H1 (cell line): ENCODE measurements around the gene PTCH1. TPM values are rescaled to one million over a fixed set of nuclear protein-coding genes. Genes with fewer than 3 reads are reported as not detected.

Experiments used
- CTCF ChIA-PET: fragments of 300-600 bp; sonication (Branson Sonifier 250); formaldehyde crosslinking; loops from one replicate; lab custom pipeline; 2021; ENCODE audit not compliant: partially characterized antibody; lab: Charles Lee
- POLR2A ChIA-PET: fragments of 300-600 bp; sonication (Branson Sonifier 250); formaldehyde crosslinking; loops from one replicate; lab custom pipeline; 2021; ENCODE audit warnings: inconsistent platforms; ENCODE audit not compliant: partially characterized antibody; lab: Charles Lee
- DNase-seq, 2 experiments: peaks; one replicate each; pipeline versions ENCODE4 v3.0.0 to v3.0.0-alpha.2; 2010 to 2022; ENCODE audit warnings: low spot score in 2 of 2, low read depth in 1 of 2, mixed read lengths in 1 of 2
- FAIRE-seq: peaks from 2 replicates; lab custom pipeline; 2011; peaks lifted over from hg19 to GRCh38; lab: Jason Lieb, UNC
- H2AFZ ChIP-seq: 2 replicates; pipeline ENCODE4 v1.8.1; 2012; ENCODE audit warnings: low read length, inconsistent platforms
- H2AK5ac ChIP-seq: 2 replicates; pipeline ENCODE4 v1.6.1; 2013; ENCODE audit warnings: low read depth, low read length
- H2BK120ac ChIP-seq: replicated peaks from 2 replicates; pipeline ENCODE3; 2013; ENCODE audit warnings: low read depth, low read length, inconsistent platforms
- H2BK12ac ChIP-seq: 2 replicates; pipeline ENCODE4 v1.6.1; 2013; ENCODE audit warnings: low read depth, low read length
- H2BK15ac ChIP-seq: 2 replicates; pipeline ENCODE4 v1.6.1; 2013; ENCODE audit warnings: low read length
- H2BK20ac ChIP-seq: 2 replicates; pipeline ENCODE4 v1.6.1; 2013; ENCODE audit warnings: low read length
- H2BK5ac ChIP-seq: 2 replicates; pipeline ENCODE4 v1.6.1; 2013; ENCODE audit warnings: low read depth, low read length
- H3K14ac ChIP-seq: 2 replicates; pipeline ENCODE4 v1.6.1; 2013; ENCODE audit warnings: inconsistent platforms; ENCODE audit not compliant: insufficient read length
- H3K18ac ChIP-seq: 2 replicates; pipeline ENCODE4 v1.6.1; 2013; ENCODE audit warnings: low read length; ENCODE audit errors: extremely low read depth
- H3K23ac ChIP-seq: 2 replicates; pipeline ENCODE4 v1.6.1; 2013; ENCODE audit warnings: inconsistent platforms; ENCODE audit not compliant: insufficient read length
- H3K23me2 ChIP-seq: 2 replicates; pipeline ENCODE4 v1.6.1; 2013; ENCODE audit warnings: low read depth, low read length
- H3K27ac ChIP-seq: 2 replicates; pipeline ENCODE4 v1.6.1; 2011; ENCODE audit warnings: low read depth, low read length, inconsistent platforms
- H3K27me3 ChIP-seq, 4 experiments: replicated peaks in 1 of 4; 1 replicate in 1 of 4; 2 replicates in 3 of 4; pipeline versions ENCODE4 v1.6.1 to v1.8.1; 2011 to 2013; ENCODE audit warnings: low read length in 3 of 4, mild to moderate bottlenecking in 3 of 4, inconsistent platforms in 2 of 4, mixed read lengths in 2 of 4, moderate library complexity in 1 of 4; ENCODE audit not compliant: control insufficient read depth in 3 of 4, insufficient read depth in 3 of 4; ENCODE audit errors: extremely low read depth in 1 of 4
- H3K36me3 ChIP-seq, 4 experiments: 2 replicates each; pipeline versions ENCODE4 v1.6.1 to v1.8.1; 2011 to 2013; ENCODE audit warnings: mild to moderate bottlenecking in 4 of 4, low read length in 3 of 4, moderate library complexity in 2 of 4, control low read depth in 1 of 4, inconsistent platforms in 1 of 4; ENCODE audit not compliant: insufficient read depth in 4 of 4, control insufficient read depth in 2 of 4
- H3K4ac ChIP-seq: replicated peaks from 2 replicates; pipeline ENCODE3; 2013; ENCODE audit warnings: low read length, low read depth, mixed read lengths, inconsistent platforms; ENCODE audit not compliant: insufficient read length
- H3K4me1 ChIP-seq, 4 experiments: replicated peaks in 1 of 4; 1 replicate in 1 of 4; 2 replicates in 3 of 4; pipeline versions ENCODE4 v1.6.1 to v1.8.1; 2011 to 2013; ENCODE audit warnings: low read length in 3 of 4, inconsistent platforms in 2 of 4, mixed read lengths in 1 of 4; ENCODE audit not compliant: insufficient read depth in 4 of 4, control insufficient read depth in 3 of 4
- H3K4me2 ChIP-seq, 2 experiments: 2 replicates each; pipeline versions ENCODE4 v1.6.1 to v1.8.1; 2011 to 2013; ENCODE audit warnings: low read depth in 2 of 2, low read length in 2 of 2, control low read depth in 1 of 2, inconsistent platforms in 1 of 2, mild to moderate bottlenecking in 1 of 2; ENCODE audit not compliant: insufficient read depth in 1 of 2
- H3K4me3 ChIP-seq, 4 experiments: fragments of 200-600, 300-600 bp in 1 of 4; sonication (generic), shearing (Covaris generic), sonication (Bioruptor Twin) in 1 of 4; 2 replicates each; pipeline versions ENCODE4 v1.5.1 to v1.8.1; 2011 to 2016; ENCODE audit warnings: low read length in 4 of 4, low read depth in 3 of 4, control low read depth in 2 of 4, inconsistent platforms in 2 of 4, mild to moderate bottlenecking in 2 of 4, mixed read lengths in 1 of 4, moderate library complexity in 1 of 4; ENCODE audit not compliant: insufficient read depth in 2 of 4; ENCODE audit errors: extremely low read depth in 1 of 4
- H3K56ac ChIP-seq: replicated peaks from 2 replicates; pipeline ENCODE3; 2013; ENCODE audit warnings: low read depth, mild to moderate bottlenecking, mixed read lengths, low read length, inconsistent platforms; ENCODE audit not compliant: insufficient read length
- H3K79me1 ChIP-seq: 2 replicates; pipeline ENCODE4 v1.6.1; 2013; ENCODE audit warnings: low read depth, low read length, control low read depth
- H3K79me2 ChIP-seq, 2 experiments: 2 replicates each; pipeline versions ENCODE4 v1.6.1 to v1.8.1; 2012 to 2013; ENCODE audit warnings: low read length in 2 of 2, mild to moderate bottlenecking in 2 of 2, inconsistent platforms in 1 of 2; ENCODE audit not compliant: insufficient read depth in 2 of 2, control insufficient read depth in 1 of 2
- H3K9ac ChIP-seq, 4 experiments: replicated peaks in 1 of 4; 1 replicate in 1 of 4; 2 replicates in 3 of 4; pipeline versions ENCODE4 v1.6.1 to v1.8.1; 2011 to 2013; ENCODE audit warnings: low read depth in 3 of 4, low read length in 3 of 4, control low read depth in 2 of 4, mild to moderate bottlenecking in 2 of 4, moderate library complexity in 2 of 4, inconsistent platforms in 1 of 4; ENCODE audit errors: extremely low read depth in 1 of 4
- H3K9me3 ChIP-seq, 2 experiments: 2 replicates each; pipeline versions ENCODE4 v1.6.1 to v1.8.1; 2012 to 2013; ENCODE audit warnings: mild to moderate bottlenecking in 2 of 2, moderate library complexity in 2 of 2, control low read depth in 1 of 2, inconsistent platforms in 1 of 2, low read depth in 1 of 2, low read length in 1 of 2, mixed read lengths in 1 of 2; ENCODE audit not compliant: insufficient read depth in 2 of 2
- H4K20me1 ChIP-seq, 2 experiments: replicated peaks in 1 of 2; 2 replicates each; pipeline versions ENCODE3 to v1.8.1; 2011 to 2013; ENCODE audit warnings: inconsistent platforms in 2 of 2, low read length in 2 of 2, mild to moderate bottlenecking in 1 of 2; ENCODE audit not compliant: insufficient read depth in 2 of 2, control insufficient read depth in 1 of 2
- H4K5ac ChIP-seq: 2 replicates; pipeline ENCODE4 v1.6.1; 2013; ENCODE audit warnings: low read length, low read depth, mixed read lengths, inconsistent platforms; ENCODE audit not compliant: insufficient read length
- H4K8ac ChIP-seq: 2 replicates; pipeline ENCODE4 v1.8.0; 2013; ENCODE audit warnings: mild to moderate bottlenecking, moderate library complexity, low read length, inconsistent platforms; ENCODE audit not compliant: insufficient read depth; ENCODE audit errors: extremely low read depth
- H4K91ac ChIP-seq: replicated peaks from 2 replicates; pipeline ENCODE3; 2013; ENCODE audit warnings: low read length, mixed read lengths, inconsistent platforms; ENCODE audit not compliant: insufficient read length
- ASH2L ChIP-seq: fragments of 200-600, 300-600 bp; sonication (generic); IDR thresholded peaks from one replicate; pipeline ENCODE4 v1.7.1; 2017; ENCODE audit warnings: low read length
- JUN ChIP-seq: IDR thresholded peaks from 2 replicates; pipeline ENCODE4 v1.6.1; 2011; ENCODE audit warnings: low read depth, mild to moderate bottlenecking, improper control_type of control experiment, low read length
- NANOG ChIP-seq: IDR thresholded peaks from 2 replicates; pipeline ENCODE4 v1.6.1; 2011; ENCODE audit warnings: low read length, low read depth, mild to moderate bottlenecking, inconsistent platforms; ENCODE audit not compliant: insufficient read depth, poor library complexity, severe bottlenecking
- PHF8 ChIP-seq: fragments of 200-600 bp; sonication (generic); conservative IDR thresholded peaks from 2 replicates; pipeline ENCODE4 v1.7.1; 2012; ENCODE audit warnings: low read depth, mild to moderate bottlenecking, inconsistent platforms, low read length, moderate library complexity
- POLR2A ChIP-seq, 2 experiments: IDR thresholded peaks; 1 replicate in 1 of 2; 2 replicates in 1 of 2; pipeline ENCODE4 v1.6.1; 2011; ENCODE audit warnings: low read depth in 2 of 2, low read length in 2 of 2, mild to moderate bottlenecking in 2 of 2; ENCODE audit errors: control extremely low read depth in 1 of 2
- RAD21 ChIP-seq, 2 experiments: IDR thresholded peaks in 1 of 2; conservative IDR thresholded peaks in 1 of 2; 2 replicates each; pipeline ENCODE4 v1.6.1; 2011; ENCODE audit warnings: low read depth in 2 of 2, low read length in 2 of 2, improper control_type of control experiment in 1 of 2, inconsistent platforms in 1 of 2, mild to moderate bottlenecking in 1 of 2, moderate library complexity in 1 of 2
- SIRT6 ChIP-seq: IDR thresholded peaks from one replicate; pipeline ENCODE4 v1.7.1; 2012; ENCODE audit warnings: low read length, inconsistent platforms
- SIX5 ChIP-seq: IDR thresholded peaks from 2 replicates; pipeline ENCODE4 v1.6.1; 2011; ENCODE audit warnings: mild to moderate bottlenecking, low read depth, low read length
- SP4 ChIP-seq: IDR thresholded peaks from 2 replicates; pipeline ENCODE4 v1.6.1; 2012; ENCODE audit warnings: low read length, inconsistent platforms
- TAF7 ChIP-seq: optimal IDR thresholded peaks from 2 replicates; pipeline ENCODE3; 2011; ENCODE audit warnings: low read depth, mild to moderate bottlenecking, inconsistent platforms, low read length, moderate library complexity, borderline replicate concordance
- whole genome bisulfite sequencing, 2 experiments: shearing (Covaris generic) in 1 of 2; methylation state at CpG; one replicate each; pipeline versions ENCODE4 v1.1.6 to v1.1.7; 2013 to 2015; ENCODE audit warnings: low lambda C conversion rate in 2 of 2, mixed read lengths in 2 of 2, inconsistent platforms in 1 of 2, low coverage in 1 of 2, missing lambda C conversion rate in 1 of 2; ENCODE audit not compliant: insufficient replicate concordance in 2 of 2, insufficient coverage in 1 of 2, insufficient read length in 1 of 2; ENCODE audit errors: extremely low coverage in 1 of 2, missing lambda C conversion rate in 1 of 2; 5-methylcytosine and 5-hydroxymethylcytosine counted together
- polyA plus RNA-seq, 7 experiments: library from polyadenylated mRNA; depleted of rRNA in 3 of 7; stranded (reverse) in 5 of 7; unstranded in 2 of 7; fragments of >200 nt in 5 of 7; fragments of 200-250 nt in 2 of 7; gene quantifications; 1 replicate in 5 of 7; 2 replicates in 1 of 7; 4 replicates in 1 of 7; pipeline versions ENCODE4 v1.2.1 to v1.2.3, GENCODE V29; 2011 to 2013; ENCODE audit warnings: missing spikeins in 2 of 7, mixed read lengths in 2 of 7
- total RNA-seq: library from RNA; stranded (reverse); fragmentation: NEBNext Ultra II Directional; extraction: Animal tissue kit (Norgen Biotek cat#: 25700); gene quantifications from 2 replicates; pipeline ENCODE4 v1.2.1, GENCODE V29; 2021
- TF ChIP-seq, protein P1 (sequence below): IDR thresholded peaks from 2 replicates; pipeline ENCODE4 v1.6.1; 2012; ENCODE audit warnings: inconsistent platforms

The PTCH1 gene
- total and polyA plus RNA-seq, 2 of the 8 experiments (the other 6 are each of a cell fraction or from before 2014, with no cell fraction given): 6.4 to 34.1 TPM

GRCh38 chr9:95460518-95461164, 56.1 kb downstream of the PTCH1 start:
- H2BK20ac ChIP-seq: no peak overlapping the region
- H2BK15ac ChIP-seq: no peak overlapping the region
- CTCF ChIA-PET: interaction anchor here (1.2 kb wide), 2 partner anchors 8 to 275 kb away, joined by 3 to 6 read pairs; no protein-coding TSS in a partner anchor
- H2AFZ ChIP-seq: no peak overlapping the region
- FAIRE-seq: no peak
- no peaks in the 10 kb centered on the region for H3K23me2 ChIP-seq
- TF ChIP-seq, protein P1, sequence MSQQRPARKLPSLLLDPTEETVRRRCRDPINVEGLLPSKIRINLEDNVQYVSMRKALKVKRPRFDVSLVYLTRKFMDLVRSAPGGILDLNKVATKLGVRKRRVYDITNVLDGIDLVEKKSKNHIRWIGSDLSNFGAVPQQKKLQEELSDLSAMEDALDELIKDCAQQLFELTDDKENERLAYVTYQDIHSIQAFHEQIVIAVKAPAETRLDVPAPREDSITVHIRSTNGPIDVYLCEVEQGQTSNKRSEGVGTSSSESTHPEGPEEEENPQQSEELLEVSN: no peak
- TF ChIP-seq NANOG (no peak), POLR2A (IDR thresholded peaks at IDR 0.05; ENCODE audit: control extremely low read depth in 1 of 2, low read depth in 2 of 2, low read length in 2 of 2) (no peak), SP4 (no peak), JUN (no peak), TAF7 (no peak), PHF8 (no peak), ASH2L (no peak), SIRT6 (no peak), SIX5 (no peak), RAD21 (IDR thresholded peaks at IDR 0.05 in 1 of 2, conservative IDR thresholded peaks at IDR 0.05 in 1 of 2; ENCODE audit: low read depth in 2 of 2, low read length in 2 of 2) (no peak)
- TF ChIP-seq, all 59 proteins: peak for 0
- H3K4me2 ChIP-seq: no peak overlapping the region
- H4K5ac ChIP-seq: no peak overlapping the region
- peaks cover 4 to 16% (median 8%) of the 10 kb centered on the region in 4 experiments for H3K4me1 ChIP-seq
- 90% methylated on average over 12 of the region's 13 CpGs; no CpG with 5 or more reads in 1 of the 2 experiments for WGBS, 2 experiments
- H3K36me3 ChIP-seq: peaks cover 8 to 80% (median 28%) of the 10 kb centered on the region in 4 experiments; a peak in 6 of 8 replicates
- no peak overlapping the region for H3K27ac ChIP-seq
- H3K23ac ChIP-seq: no peak overlapping the region
- no peaks in the 10 kb centered on the region; the same call in 1 of the 2 replicates for H3K79me1 ChIP-seq
- H3K27me3 ChIP-seq: no peaks in the 10 kb centered on the region
- no peak overlapping the region for H4K8ac ChIP-seq
- H3K56ac ChIP-seq: no peak overlapping the region
- no peaks in the 10 kb centered on the region for H3K9me3 ChIP-seq
- no peak overlapping the region for H4K91ac ChIP-seq
- H2AK5ac ChIP-seq: no peak overlapping the region
- no peaks in the 10 kb centered on the region for H3K79me2 ChIP-seq
- H3K9ac ChIP-seq: no peak overlapping the region; a peak in 1 of 7 replicates
- H2BK12ac ChIP-seq: no peak overlapping the region
- DNase-seq: no peak
- no peak overlapping the region for H3K4ac ChIP-seq
- peaks cover 0 to 3% of the 10 kb centered on the region in 2 experiments for H4K20me1 ChIP-seq
- H3K18ac ChIP-seq: no peak overlapping the region
- H3K4me3 ChIP-seq: no peak overlapping the region
- POLR2A ChIA-PET: no interaction called here
- no peak overlapping the region for H3K14ac ChIP-seq
- no peak overlapping the region for H2BK5ac ChIP-seq
- no peak overlapping the region for H2BK120ac ChIP-seq
